Neural cell (in vitro differentiated cells): ENCODE results near the gene TRAPPC10.

Source experiments
- CTCF ChIP-seq: fragments of 450-650 bp; IDR thresholded peaks from 2 replicates; pipeline ENCODE4 v1.5.1; 2014; ENCODE audit warnings: antibody characterized with exemption, mild to moderate bottlenecking, moderate library complexity; ENCODE audit not compliant: poor library complexity, severe bottlenecking
- EZH2 ChIP-seq: fragments of 200-600, 300-800 bp; shearing (Covaris generic), sonication (generic); IDR thresholded peaks from 2 replicates; pipeline ENCODE4 v1.6.1; 2014; ENCODE audit warnings: antibody characterized with exemption, low read length, borderline replicate concordance, mild to moderate bottlenecking; ENCODE audit not compliant: insufficient read depth, poor library complexity, severe bottlenecking
- POLR2AphosphoS5 ChIP-seq: IDR thresholded peaks from 2 replicates; pipeline ENCODE4 v1.6.1; 2012
- RAD21 ChIP-seq: fragments of 450-650 bp; conservative IDR thresholded peaks from 2 replicates; pipeline ENCODE4 v1.6.1; 2014; ENCODE audit warnings: antibody characterized with exemption, mild to moderate bottlenecking, moderate library complexity
- REST ChIP-seq: IDR thresholded peaks from 2 replicates; pipeline ENCODE4 v1.6.1; 2012; ENCODE audit warnings: borderline replicate concordance
- SMC3 ChIP-seq: fragments of 450-650 bp; conservative IDR thresholded peaks from 2 replicates; pipeline ENCODE4 v1.6.1; 2014; ENCODE audit warnings: antibody characterized with exemption, mild to moderate bottlenecking, moderate library complexity; ENCODE audit not compliant: poor library complexity

- TF ChIP-seq CTCF (no peak), EZH2 (no peak), REST (no peak), POLR2AphosphoS5 (no peak), RAD21 (no peak), SMC3 (no peak)
Observed at GRCh38 chr21:43997766-43998742, 14.1 kb upstream of the TRAPPC10 start.
